Effector CD4-positive, alpha-beta T cell (primary cell): ENCODE measurements around the gene GAL3ST3.
"Not testable (repeated sequence)": the region's sequence is repeated elsewhere in the genome, so short reads cannot be mapped to it uniquely, and the experiment has no call there.

ENCODE experiments used
- DNase-seq: peaks from one replicate; pipeline ENCODE4 v3.0.0-alpha.2; 2020

The GAL3ST3 gene

GRCh38 chr11:66042996-66043906, 5.7 kb downstream of the GAL3ST3 start:
- no peak for DNase-seq

GRCh38 chr11:66042227-66042995, 6.5 kb downstream of the GAL3ST3 start:
- no peak for DNase-seq

- DNase-seq = no peak
These were observed 9.2 kb downstream of the GAL3ST3 start for GRCh38 chr11:66039765-66040164.

- DNase-seq = no peak
These were observed 11.6 kb downstream of the GAL3ST3 start for GRCh38 chr11:66037327-66037726.

DNA sequence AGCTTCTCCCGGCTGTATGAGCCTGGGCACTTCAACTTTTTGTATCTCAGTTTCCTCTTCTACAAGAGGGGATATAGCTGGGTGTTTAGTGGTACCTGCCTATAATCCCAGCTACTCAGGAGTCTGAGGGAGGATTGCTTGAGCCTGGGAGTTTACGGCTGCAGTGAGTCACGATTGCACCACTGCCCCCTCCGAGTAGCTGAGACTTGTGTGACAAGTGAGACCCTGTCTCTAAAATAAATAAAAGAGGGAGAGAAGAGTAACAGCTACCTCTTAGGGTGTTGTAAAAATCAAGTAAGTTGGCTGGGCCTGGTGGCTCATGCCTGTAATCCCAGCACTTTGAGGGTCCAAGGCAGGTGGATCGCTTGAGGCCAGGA, 12.6 kb downstream of the GAL3ST3 start:
- no peak for DNase-seq

DNA sequence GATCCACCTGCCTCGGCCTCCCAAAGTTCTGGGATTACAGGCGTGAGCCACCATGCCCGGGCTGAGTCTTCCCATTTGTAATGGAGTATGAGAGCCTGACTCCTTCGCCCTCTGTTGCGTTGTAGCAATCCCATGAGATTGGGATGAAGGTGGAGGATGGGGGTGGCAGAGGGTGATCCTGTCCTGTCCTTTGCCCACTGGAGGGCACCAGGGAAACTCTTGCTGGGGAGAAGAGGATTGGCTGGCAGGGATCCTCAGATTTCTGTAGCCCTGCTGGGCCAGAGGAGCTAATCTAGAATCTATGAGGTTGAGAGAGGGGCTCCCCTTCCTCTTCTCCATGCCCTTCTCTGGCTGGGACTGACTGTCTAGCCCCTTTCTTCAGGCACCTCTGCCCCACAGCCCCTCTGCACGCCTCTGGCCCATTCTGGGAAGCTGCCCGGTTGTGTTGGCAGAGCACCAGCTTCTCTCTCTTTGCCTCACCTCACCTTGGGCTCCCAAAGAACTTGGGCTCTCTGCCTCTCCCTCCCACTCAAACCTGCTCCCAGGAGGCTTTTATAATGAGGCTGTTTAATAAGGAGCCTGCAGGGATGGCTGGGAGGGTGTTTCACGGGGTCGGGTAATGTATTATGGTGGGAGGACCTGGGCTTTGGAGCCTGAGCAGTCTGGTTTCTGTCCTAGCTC, 13.2 kb downstream of the GAL3ST3 start:
- no peak for DNase-seq

DNA sequence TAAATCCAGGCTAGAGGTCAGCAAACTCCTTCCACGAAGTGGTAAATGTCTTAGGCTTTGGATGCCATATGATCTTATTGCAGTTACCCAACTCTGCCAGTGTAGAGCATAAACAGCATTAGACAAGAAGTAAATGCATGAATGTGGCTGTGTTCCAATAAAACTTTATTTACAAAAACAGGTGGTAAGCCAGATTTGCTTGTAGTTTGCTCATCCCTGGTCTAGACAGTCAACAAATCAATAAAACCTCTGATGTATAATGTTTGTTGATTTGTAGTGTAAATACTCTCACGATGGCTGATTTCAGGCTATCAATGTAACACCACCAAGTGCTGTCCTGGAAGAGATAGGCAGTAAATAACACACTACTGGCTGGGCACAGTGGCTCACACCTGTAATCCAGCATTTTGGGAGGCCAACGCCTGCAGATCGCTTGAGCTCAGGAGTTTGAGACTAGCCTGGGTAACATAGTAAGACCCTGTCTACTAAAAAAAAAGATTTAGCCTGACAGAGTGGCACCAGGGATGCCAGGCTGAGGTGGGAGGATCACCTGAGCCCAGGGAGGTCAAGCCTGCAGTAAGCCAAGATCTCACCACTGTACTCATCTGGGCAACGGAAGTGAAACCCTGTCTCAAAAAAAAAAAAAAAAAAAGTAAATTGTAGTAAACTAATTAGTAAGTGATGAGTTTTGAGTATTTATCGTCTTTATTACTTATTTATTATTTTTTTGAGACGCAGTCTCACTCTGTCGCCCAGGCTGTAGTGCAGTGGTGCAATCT, 15.8 kb downstream of the GAL3ST3 start:
- DNase-seq = no peak

DNA sequence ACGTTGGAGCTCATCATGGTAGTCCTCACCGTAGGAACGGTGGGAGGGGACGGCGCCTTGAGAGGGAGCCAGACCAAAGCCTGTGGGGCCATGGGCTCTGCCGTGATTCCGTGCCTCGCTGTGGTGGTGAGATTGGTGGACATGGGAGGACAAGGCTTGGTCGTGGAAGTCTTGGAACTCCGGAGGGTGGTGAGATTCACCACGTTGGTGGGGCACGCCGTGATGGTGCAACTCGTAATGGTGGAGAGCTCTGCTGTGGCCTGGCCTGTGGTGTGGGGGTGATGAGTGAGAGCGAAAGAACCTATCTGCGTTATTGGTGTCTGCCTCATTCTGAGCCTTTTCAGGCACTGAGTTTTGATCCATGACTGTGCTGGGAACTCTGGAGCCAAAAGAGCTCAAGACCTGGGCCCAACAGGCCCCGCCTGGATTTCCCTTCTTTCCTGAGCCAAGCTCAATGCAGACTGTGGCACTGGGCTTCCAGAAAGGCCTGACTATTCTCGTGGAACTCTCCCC, 22.9 kb downstream of the GAL3ST3 start, which contains the start of gene CATSPER1:
Gene CATSPER1, minus strand, starts transcription at position 463 of the 513 bp plus-strand sequence. Its CDS starts 100 bp downstream, at position 363.
- DNase-seq = no peak

- not testable (repeated sequence) for DNase-seq
These were observed 25.8 kb downstream of the GAL3ST3 start for GRCh38 chr11:66023186-66023440.

DNA sequence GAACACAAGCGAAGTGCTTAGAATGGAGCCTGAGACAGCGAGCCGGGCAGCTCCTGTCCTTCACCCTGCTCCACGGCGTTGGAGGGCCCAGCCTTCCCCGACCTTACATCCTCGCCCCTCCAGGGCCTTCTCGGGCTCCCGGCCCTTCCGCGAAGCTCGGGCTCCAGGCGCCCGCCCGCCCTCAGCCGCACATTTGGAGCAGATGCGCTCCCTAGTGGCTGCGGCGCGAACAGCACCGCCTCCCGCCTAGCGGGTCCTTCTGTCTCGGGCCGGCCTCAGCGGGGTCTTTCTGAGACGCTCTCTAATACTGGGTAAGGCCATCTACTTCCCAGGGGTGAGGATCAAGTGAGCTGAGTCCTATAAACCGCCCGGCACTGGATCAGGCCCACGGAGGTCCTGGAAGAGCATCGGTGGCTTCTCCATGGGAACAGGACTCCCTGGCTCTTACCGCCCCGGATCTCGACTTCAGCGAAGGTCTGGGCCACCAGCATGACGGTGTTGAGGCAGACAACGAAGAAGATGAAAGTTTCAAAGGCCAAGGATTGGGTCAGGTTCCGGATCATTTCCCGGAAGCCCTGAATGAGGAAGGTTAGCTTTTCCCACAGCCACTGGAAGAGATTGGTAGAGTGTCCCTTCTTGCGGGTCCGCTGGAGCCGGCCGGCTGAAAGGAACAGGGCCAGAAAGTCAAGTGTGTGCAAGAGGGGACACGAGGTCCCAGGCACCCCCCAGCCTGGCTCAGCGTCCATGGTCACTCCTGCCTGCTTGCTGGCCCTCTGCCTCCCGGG, 26.4 kb downstream of the GAL3ST3 start:
- DNase-seq = peak; percentile 68

DNA sequence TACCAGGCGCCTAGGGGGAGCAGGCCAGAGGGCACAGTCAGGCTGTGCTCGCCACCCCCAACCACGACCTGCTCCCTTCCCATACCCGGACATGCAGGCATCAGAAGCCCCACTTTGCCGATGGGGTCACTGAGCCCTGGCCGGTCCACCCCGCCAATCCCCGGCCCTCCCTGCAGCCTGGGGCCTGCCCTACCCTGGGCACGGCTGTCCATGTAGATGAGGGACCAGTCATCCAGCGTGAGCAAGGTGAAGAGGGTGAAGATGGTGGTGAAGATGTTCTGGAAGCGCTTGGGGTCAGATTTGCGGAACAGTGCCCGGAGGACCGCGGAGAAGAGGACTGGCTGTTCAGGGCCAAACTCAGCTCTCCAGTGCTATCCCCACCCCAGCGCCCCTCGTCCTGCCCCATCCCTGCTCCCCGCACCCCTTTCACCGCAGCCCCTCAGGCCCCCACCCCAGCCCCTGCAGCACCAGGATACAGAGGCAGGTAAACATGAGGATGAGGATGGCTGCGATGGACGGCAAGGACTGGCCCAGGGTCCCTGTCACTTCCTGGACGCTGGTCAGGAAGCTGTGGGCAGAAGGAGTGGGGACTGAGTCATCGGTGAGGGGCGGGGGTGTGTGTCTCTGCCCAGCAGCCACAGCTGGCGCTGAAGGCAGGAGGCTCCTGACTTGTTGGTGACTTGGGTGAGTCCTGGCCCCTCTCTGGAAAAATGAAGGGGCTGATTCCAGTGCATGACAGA, 28.2 kb downstream of the GAL3ST3 start:
- no peak for DNase-seq

DNA sequence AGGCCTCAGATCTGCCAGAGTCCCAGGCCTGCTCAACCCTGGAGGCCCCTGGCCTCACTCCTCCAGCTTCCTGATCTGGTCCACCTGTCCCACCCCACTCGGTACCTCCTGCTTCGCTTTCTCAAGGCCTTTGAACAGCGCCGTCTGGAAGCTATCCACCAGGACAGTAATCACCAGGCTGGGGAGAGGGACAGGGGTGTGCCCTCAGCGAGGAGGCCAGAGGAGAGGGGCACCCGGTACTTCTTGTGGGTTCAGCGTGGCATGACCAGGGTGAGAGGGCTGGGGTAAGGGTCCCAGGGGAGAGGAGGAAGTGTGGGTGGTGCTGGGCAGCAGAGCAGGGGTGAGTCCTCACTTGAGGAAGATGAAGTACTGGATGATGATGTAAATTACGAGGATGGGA, 28.7 kb downstream of the GAL3ST3 start:
- DNase-seq = no peak

GRCh38 chr11:66017321-66017720, 31.6 kb downstream of the GAL3ST3 start:
- no peak for DNase-seq

- DNase-seq = no peak
These were observed 32.2 kb downstream of the GAL3ST3 start for GRCh38 chr11:66016793-66017177.

DNA sequence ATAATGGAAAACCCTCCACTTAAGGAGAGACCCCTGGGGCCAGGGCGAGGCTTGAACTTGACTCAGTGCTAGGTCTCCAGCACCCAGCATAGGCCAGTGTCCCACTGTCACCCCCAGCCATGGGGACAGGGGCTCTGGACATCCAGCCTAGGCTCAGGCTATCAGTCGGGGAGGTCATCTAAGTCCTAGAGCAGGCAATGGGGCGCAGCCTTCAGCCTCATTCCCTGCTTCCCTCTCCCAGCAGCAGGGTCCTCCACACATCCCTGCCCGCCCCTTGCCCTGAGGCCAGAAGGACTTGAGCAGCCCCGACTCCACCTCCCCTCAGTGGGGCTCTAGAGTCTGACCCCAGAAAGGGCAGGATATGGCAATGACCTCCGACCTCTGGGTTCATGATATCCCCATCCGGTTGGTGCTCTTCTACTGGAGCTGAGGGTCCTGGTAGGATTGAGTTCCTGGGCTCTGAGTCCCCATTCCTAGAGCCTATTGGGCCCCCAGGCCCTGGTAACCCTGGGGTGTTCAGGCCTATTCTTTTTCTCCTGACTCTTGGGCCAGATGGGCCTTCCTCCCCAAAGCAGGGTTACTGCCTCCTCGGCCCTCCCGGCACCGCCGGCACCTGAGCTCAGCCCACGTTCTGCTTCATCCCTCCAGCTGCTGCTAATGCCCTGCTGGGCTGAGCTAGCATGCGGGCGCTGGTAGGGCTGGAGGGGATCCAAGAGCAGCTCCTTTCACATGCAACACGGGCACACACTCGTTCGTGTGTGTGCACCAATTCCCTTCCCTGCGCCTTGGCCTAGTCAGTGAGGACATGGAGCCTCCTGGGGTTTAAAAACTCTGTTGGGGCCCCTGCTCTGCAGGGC, 32.8 kb downstream of the GAL3ST3 start:
- DNase-seq = no peak

DNA sequence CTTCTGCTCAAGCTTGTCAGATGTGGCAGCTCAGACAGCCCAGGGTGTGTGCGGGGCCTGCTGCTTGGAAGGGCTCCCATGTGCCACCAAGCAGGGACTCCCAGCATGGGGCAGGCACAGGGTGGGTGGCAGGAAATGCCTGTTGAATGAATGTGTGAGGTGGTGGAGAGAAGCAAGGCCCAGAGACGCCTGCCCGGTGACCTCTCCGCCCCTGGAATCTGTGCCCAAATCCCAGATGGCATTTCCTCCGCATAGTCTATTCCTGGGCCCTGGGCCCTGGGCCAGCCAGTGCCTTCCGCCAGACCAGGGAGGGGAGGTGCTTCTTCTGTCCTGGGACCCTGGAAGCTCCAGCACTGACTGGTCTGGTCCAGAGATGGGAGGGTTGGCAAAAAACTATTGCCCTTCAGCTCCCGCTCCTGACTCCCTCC, 33.5 kb downstream of the GAL3ST3 start:
- DNase-seq = no peak

- no peak for DNase-seq
These were observed 34.0 kb downstream of the GAL3ST3 start for GRCh38 chr11:66014804-66015453.

DNA sequence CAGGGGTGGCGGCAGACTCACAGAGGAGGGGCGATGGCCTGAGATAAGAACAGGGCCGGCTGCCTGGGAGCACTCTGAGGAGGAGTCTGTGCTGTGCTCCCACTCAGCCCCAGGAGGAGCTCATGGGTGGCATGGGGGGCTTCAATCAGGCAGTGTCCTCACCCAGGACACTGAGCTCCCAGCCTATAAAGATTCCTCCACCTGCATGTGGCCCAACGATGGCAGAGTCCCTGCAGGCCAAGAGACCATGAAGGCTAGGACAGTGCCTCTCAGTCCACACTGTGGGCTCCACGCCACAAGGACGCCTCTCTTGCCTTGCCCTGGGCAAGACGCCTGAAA, 35.2 kb downstream of the GAL3ST3 start:
- no peak for DNase-seq

- DNase-seq = no peak
These were observed 35.8 kb downstream of the GAL3ST3 start for GRCh38 chr11:66012946-66013761.
